Measurements from ENCODE around the gene SUN1.

DNA sequence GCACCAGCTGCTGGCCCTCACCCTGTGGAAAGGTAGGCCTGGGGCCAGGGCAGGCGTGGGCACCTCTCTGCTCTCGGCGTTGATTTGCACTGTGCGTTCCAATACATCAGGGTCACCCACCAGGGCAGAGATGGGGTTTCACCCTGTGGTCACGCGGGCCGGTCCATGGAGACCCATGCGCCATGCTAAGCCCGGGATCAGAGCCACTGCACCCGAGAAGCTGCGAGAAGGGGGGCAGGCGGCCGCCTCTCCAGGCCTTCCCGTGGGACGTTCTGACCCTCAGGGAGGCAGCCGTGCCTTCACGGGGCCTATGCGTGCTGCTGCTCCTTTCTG is 55.2 kb downstream of the SUN1 start:
- TF ChIP-seq GATA2 (IDR thresholded peaks at IDR 0.05; ENCODE audit: low read depth, low read length) (no peak), GATA3 (IDR thresholded peaks at IDR 0.05; ENCODE audit: low read depth, low read length) (no peak)

All from SH-SY5Y (cell line).